ENCODE measurements around the gene NMNAT3. TPM values are rescaled to one million over a fixed set of nuclear protein-coding genes. Genes with fewer than 3 reads are reported as not detected.

Gene NMNAT3
- total RNA-seq, 1 experiment from 2014 or later, result 1.3 TPM

DNA sequence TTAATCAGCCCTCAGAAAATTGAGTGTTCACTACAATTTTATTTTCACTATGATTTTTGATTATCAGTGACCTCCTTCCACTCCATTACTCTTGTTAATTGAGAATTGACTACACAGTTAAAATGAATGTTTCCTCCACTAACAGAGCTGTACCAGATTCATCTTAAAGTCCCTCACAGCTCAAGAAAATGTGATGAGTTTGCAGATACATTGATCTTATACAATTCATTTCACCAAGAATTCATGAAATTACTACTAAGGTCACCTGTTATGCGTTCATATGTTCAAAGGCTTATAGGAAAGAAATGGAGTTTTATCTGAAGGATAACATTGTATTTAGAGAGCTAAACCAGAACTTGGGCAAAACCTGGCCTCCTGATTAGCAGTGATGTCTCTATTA, 17.5 kb downstream of the NMNAT3 start:
- no peak overlapping the region for H3K23ac ChIP-seq (ENCODE audit: insufficient read length, low read depth, low read length)
- H3K4me1 Mint-ChIP-seq, result peaks cover 0 to 1% of the 10 kb centered on the region in 2 experiments; a peak in 1 of 4 replicates
- no peak overlapping the region for H3K27ac Mint-ChIP-seq
- no peak overlapping the region for H2BK120ac ChIP-seq (ENCODE audit: low read depth, low read length, poor library complexity, severe bottlenecking)
- peaks cover 4% of the 10 kb centered on the region; the same call in 1 of the 2 replicates for H3K4me1 ChIP-seq (ENCODE audit: insufficient read depth, low read length)
- H3K14ac ChIP-seq (ENCODE audit: insufficient read depth, low read length), result no peak overlapping the region
- H4K5ac ChIP-seq (ENCODE audit: insufficient read length, low read depth, low read length), result no peak overlapping the region
- H3K79me2 ChIP-seq (ENCODE audit: insufficient read depth, low read length), result no peaks in the 10 kb centered on the region
- no peak overlapping the region for H3K4ac ChIP-seq (ENCODE audit: low read depth, low read length)
- H3K4me3 Mint-ChIP-seq, result no peak overlapping the region
- H4K20me1 ChIP-seq (ENCODE audit: control insufficient read depth, insufficient read depth, insufficient read length), result no peaks in the 10 kb centered on the region
- no peak overlapping the region for H2BK15ac ChIP-seq (ENCODE audit: low read depth, low read length)
- no peak overlapping the region for H4K8ac ChIP-seq (replicated peaks; ENCODE audit: insufficient read length, low read depth, low read length)
- H3K9me3 ChIP-seq (ENCODE audit: control insufficient read depth, low read depth, low read length), result no peaks in the 10 kb centered on the region
- no peaks in the 10 kb centered on the region for H3K23me2 ChIP-seq (ENCODE audit: insufficient read length, low read depth, low read length, poor library complexity, severe bottlenecking)
- H3K18ac ChIP-seq (ENCODE audit: insufficient read length, low read depth, low read length), result no peak overlapping the region
- no peak overlapping the region for H3K56ac ChIP-seq (ENCODE audit: insufficient read length, low read depth, low read length)
- H3K9ac ChIP-seq (ENCODE audit: extremely low read depth, insufficient read length, low read length), result no peak overlapping the region
- TF ChIP-seq, protein P1, sequence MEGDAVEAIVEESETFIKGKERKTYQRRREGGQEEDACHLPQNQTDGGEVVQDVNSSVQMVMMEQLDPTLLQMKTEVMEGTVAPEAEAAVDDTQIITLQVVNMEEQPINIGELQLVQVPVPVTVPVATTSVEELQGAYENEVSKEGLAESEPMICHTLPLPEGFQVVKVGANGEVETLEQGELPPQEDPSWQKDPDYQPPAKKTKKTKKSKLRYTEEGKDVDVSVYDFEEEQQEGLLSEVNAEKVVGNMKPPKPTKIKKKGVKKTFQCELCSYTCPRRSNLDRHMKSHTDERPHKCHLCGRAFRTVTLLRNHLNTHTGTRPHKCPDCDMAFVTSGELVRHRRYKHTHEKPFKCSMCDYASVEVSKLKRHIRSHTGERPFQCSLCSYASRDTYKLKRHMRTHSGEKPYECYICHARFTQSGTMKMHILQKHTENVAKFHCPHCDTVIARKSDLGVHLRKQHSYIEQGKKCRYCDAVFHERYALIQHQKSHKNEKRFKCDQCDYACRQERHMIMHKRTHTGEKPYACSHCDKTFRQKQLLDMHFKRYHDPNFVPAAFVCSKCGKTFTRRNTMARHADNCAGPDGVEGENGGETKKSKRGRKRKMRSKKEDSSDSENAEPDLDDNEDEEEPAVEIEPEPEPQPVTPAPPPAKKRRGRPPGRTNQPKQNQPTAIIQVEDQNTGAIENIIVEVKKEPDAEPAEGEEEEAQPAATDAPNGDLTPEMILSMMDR (conservative IDR thresholded peaks at IDR 0.05), result no peak
- H3K36me3 Mint-ChIP-seq (ENCODE audit: insufficient read depth in 1 of 3, low read depth in 3 of 3), result no peaks in the 10 kb centered on the region; a peak in 1 of 7 replicates
- H3T11ph ChIP-seq (ENCODE audit: low read length), result no peak overlapping the region
- no peaks in the 10 kb centered on the region for H3K9me3 Mint-ChIP-seq
- H3K27ac ChIP-seq (ENCODE audit: insufficient read length, low read depth, low read length), result no peak overlapping the region
- H2BK5ac ChIP-seq (ENCODE audit: insufficient read length, low read length), result no peak overlapping the region
- H3K79me1 ChIP-seq (ENCODE audit: insufficient read depth, low read depth, low read length, poor library complexity, severe bottlenecking), result no peaks in the 10 kb centered on the region
- H3K4me2 ChIP-seq (ENCODE audit: insufficient read depth, insufficient read length, low read length), result no peak overlapping the region
- H2AK5ac ChIP-seq (ENCODE audit: insufficient read length, low read length), result no peak overlapping the region
- no peak overlapping the region for H2BK20ac ChIP-seq (ENCODE audit: low read depth, low read length, poor library complexity, severe bottlenecking)
- no peak overlapping the region for H4K91ac ChIP-seq (ENCODE audit: insufficient read length, low read depth, low read length)
- H2AFZ ChIP-seq (ENCODE audit: low read length), result no peak overlapping the region
- no CpG with 5 or more reads among the region's 1 CpG for WGBS (ENCODE audit: extremely low coverage, insufficient read length, low lambda C conversion rate)
- no peaks in the 10 kb centered on the region for H3K27me3 ChIP-seq (ENCODE audit: insufficient read depth, low read length)
- H2BK12ac ChIP-seq (ENCODE audit: insufficient read length, low read depth, low read length), result no peak overlapping the region
- DNase-seq, result no peak
- peaks cover 4% of the 10 kb centered on the region; the same call in 1 of the 2 replicates for H3K27me3 Mint-ChIP-seq (ENCODE audit: low read depth)
